NCI-H2107 (cell line): ENCODE measurements around the gene CMTM6.
"Not testable (repeated sequence)": the region's sequence is repeated elsewhere in the genome, so short reads cannot be mapped to it uniquely, and the experiment has no call there.

Experiments used
- DNase-seq: peaks from one replicate; lab custom pipeline; 2025; lab: John Stamatoyannopoulos, UW

The CMTM6 gene

DNA sequence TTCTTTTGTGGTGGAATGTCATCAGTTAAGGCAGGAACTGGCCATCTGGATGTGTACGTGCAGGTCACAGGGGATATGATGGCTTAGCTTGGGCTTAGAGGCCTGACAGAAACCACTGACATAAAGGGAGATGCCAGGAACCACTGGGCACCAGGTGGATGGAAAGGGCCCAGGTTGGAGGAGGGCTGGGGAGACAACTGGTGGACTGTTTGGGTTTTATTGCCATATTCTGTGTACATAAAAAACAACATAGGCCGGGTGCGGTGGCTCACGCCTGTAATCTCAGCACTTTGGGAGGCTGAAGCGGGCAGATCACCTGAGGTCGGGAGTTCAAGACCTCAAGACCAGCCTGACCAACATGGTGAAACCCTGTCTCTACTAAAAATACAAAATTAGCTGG lies 35.8 kb downstream of the CMTM6 start:
- DNase-seq: not testable (repeated sequence)

DNA sequence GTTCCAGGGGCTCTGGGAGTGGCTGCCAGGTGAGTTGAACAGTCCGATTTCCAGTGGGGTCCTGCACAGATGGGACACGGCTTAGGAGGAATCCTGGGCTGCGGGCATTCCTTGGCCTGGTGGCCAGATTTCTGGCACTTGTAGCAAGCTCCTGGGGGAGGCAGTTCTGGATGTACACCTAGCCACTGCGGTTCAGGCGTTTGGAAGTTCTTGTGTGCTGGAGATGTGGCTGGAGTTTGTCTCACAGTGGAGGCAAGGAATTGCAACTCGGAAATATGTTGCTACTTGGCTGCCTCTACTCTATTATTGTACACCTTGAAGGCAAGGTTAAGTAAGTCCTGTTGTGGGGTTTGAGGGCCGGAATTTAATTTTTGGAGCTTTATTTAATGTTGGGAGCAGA lies 37.9 kb downstream of the CMTM6 start:
- DNase-seq: not testable (repeated sequence)

DNA sequence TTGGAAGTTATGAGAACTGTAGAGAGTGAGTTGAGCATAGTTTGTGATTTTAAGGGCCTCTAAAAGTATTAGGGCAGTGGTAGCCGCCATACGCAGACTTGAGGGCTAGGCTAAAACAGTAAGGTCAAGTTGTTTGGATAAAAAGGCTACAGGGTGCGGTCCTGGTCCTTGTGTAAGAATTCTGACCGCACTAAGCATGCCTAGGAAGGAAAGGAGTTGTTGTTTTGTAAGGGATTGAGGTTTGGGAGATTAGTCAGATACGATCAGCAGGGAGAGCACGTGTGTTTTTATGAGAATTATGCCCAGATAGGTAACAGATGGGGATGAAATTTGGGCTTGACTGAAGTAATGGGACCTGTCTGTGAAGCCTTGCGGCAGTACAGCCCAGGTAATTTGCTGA lies 39.2 kb downstream of the CMTM6 start:
- DNase-seq: not testable (repeated sequence)

DNA sequence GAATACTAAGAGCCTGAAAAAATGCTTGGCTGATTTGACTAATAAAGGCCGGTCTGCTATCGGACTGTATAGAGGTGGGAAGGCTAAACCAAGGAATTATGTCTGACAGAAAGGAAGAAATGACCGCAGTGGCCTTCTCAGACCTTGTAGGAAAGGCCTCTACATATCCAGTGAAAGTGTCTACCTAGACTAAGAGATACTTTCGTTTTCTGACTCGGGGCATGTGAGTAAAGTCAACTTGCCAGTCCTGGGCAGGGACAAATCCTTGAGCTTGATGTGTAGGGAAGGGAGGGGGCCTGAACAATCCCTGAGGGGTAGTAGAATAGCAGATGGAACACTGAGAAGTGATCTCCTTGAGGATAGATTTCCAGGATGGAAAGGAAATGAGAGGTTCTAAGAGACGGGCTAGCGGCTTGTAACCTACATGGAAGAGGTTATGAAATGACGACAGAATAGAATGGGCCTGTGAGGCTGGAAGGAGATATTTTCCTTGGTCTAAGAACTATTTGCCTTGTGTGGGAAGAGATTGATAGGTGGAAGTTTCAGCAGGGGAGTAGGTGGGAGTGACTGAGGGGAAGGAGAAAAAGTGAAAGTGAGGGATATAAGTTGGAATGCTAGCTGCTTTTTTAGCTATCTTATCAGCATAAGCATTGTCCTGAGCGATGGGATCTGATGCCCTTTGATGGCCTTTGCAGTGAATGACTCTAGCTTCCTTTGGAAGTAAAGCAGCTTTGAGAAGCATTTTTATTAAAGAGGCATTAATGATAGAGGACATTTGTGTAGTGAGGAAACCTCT lies 40.3 kb downstream of the CMTM6 start:
- not testable (repeated sequence) for DNase-seq

DNA sequence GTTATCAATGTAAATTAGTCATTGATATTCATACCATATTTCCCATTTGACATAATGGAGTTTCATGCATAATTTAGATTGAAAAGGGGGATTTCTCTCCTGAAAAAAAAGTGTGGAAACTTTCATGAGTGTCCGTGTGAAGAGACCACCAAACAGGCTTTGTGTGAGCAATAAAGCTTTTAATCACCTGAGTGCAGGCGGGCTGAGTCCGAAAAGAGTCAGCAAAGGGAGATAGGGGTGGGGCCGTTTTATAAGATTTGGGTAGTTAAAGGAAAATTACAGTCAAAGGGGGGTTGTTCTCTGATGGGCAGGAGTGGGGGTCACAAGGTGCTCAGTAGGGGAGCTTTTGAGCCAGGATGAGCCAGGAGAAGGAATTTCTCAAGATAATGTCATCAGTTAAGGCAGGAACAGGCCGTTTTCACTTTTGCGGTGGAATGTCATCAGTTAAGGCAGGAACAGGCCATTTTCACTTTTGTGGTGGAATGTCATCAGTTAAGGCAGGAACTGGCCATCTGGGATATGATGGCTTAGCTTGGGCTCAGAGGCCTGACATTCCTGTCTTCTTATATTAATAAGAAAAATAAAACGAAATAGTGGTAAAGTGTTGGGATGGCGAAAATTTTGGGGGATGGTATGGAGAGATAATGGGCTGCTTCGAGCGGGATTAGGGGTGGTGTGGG lies 41.7 kb downstream of the CMTM6 start:
- not testable (repeated sequence) for DNase-seq

DNA sequence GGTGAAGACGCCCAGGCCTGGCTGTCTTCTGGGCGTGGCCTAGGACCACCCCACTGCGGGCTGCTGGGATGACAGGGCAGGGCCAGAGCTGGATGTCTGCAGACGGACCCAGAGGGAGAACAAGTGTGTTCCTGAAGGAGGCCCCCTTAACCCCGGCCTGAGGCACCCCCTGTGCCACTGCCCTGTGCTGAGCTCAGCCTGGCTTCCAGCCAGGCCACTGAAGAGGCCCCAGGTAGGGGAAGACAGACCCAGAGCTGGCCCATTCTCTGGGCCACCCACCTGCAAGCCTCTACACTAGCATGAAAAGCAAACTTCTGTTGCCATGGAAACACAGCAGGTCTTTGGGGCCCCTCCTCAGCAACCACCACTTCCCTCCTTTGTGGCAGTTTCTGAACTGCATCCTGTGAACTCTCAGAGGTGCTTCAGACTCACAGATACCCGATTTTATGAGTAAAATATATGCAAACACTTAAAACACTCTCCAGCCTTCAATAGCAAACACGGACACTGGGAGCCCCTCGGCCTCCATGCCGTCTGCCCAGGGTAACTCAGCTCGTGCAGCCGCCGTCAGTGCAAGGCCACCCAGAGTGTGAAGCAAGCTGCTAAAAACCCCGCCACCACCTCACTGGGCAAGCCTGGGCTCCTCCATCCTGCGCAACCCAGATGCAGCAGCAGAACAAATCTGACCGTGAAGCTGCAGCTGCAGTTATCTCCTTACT lies 42.5 kb downstream of the CMTM6 start:
- DNase-seq: no peak

DNA sequence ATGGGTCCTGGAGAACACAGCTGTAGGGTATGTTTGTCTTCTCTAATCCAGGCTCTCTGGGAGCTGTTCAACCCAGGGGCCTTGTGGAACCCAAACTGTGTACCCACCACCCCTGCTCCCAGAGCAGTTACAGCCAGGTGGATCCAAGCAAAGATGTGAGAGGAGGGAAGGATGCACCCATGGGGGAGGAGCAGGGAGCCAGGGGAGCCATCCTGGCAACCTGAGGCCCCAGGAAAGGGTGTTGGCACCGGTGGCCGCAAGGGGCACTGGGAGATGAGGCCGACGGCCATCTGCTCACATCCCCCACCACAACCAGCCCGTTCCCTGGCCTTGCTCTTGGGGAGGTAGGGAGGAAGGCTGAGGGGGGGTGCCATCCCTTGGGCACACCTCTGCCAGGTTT lies 43.2 kb downstream of the CMTM6 start:
- DNase-seq: no peak

DNA sequence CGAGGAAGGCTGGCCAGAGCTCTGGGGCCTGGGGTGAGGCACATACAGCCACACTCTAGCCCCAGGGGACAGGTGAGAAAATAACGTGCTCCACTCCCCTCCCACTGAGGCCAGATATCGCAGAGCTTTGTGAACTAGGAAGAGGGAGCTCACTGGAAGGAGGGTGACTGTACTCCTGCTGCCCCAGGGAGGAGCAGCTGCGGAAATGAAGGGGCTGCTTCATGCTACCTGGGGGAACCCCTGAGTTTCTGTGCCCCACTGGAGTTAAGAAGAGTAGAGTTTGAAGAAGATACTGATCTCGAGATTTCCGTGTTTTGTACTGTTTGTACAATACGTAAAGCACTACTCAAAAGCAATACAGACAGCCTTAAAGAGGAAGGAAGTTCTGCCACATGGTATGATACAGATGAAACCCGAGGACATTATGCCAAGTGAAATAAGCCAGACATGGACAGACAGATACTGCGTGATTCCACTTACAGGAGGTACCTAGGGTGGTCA lies 44.6 kb downstream of the CMTM6 start:
- no peak for DNase-seq

DNA sequence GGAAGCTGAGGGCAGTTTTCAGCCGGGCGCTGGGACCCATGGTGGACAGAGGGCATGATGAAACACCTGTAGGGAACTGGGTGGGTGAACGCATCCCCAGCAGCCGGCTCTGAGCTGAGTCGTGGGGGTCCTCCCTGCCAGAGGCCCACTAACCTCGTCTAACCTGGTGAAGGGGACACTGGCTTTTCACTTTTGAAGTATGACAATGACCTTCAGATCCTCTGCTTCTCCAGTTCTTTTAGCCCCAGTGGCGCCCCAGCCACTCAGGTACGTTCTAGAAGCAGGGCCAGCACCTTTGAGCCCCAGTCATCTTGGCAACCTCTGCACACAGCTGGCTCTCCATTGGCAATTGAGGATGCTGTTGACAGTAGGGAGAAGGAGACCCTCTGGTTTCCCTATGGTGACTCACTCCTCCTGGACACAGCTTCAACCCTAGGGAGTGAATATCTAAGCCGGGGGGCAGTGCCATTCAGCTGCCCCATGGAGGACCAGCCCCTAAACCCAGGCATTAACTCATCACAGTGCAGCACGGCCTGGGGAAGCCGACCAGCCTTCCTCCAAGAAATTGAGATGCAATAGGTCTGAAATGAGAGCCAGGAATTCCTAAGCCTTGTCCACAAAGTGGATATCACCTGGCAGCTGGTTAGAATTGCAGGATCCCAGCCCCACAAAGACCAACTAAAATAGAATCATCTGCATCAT lies 46.1 kb downstream of the CMTM6 start:
- DNase-seq: no peak

DNA sequence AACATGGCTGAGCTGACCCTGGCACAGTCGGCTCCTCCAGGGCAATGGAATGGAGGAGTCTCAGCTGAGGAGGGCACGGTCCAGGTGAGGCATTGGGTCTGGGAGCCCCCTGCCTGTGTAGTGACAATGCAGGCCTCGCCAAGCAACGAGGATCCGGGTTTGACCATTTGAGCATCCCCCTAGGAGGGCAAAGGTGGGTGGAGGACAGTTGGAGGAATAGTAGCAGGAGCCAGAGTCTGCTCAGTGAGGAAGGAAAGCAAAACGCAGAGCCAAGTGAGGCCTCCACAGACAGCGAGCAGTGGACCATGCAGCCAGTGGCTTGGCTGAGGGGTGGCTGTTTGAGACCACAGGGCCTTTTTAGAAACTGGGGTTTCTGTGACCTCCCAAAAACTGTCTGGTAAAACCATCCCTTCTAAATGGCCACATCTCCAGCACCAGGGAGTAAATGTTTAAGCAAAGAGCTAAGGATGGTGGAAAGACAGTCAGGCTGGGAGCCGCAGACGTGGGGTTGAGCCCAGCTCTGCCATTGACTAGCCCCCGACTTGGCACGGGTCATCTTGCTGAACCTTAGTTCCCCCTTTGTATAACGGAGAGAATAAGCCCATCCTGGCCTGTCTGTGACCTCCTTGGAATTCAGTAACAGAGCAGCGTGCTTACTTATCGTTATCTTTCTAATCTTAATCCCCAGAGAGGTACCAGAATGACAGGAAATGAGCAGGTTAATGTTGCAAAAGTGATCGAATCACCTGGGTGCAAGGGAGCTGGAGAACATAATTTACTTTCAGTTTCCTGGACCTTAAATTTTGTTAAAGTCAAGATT lies 46.8 kb downstream of the CMTM6 start:
- no peak for DNase-seq

DNA sequence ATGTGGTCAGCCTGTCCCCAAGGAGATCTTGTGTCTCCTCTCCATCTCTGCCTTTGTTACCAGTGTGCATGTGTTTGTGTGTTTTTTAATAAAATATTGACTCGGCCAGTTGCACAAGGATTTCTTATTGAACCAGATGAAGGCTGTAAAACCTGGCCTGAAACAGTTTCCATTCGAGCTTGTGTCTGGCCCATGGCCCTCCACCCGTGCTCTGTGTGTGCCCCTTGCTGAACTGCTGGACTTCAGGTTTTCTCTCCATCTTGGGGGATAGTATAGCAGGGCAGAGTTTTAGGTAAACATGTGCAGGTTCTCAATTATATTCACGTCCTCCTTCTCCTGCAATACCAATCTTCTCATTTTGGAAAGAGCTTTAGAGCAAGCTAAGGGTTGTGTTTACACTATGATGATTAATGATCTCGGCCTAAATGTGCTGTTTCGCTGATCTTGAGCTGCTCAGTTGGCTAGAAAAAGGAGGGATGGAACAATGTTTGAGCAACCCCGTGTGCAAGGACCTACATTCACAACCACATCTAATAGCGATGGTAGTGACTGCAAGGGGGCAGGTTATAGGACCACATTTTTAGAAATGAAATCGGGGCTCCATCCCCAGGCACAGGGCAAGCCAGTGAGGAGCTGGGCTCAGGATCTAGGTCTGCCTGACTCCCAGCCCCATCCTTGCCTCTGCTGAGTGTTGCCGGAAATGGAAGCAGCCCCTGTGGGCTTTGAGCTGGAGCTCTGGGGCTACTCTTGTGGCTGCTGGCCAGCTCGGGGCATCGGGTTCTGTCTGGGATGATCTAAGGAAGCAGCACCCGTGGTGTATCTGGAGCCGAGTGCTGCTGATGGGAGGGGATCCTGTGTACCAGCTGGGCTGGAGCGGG lies 47.7 kb downstream of the CMTM6 start:
- DNase-seq: no peak

DNA sequence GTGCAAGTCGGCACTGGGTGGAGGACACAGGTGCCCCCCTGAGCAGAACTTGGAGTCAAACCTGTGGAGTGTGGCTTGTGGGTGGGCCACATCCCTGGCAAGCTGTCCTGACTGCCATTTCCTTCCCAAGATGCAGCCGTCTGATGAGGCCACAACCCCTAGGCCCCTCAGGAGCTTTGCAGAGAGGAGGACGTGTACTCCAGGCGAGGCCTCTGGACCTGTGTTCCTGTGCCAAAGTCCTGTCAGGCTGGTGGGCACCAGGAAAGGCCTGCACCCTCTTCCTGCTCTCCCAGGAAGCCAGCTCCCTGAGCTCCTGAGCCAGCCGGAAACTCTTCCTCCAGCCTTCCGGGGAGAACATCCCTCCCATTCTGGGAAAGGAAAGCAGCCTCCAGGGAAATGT lies 48.5 kb downstream of the CMTM6 start:
- no peak for DNase-seq

DNA sequence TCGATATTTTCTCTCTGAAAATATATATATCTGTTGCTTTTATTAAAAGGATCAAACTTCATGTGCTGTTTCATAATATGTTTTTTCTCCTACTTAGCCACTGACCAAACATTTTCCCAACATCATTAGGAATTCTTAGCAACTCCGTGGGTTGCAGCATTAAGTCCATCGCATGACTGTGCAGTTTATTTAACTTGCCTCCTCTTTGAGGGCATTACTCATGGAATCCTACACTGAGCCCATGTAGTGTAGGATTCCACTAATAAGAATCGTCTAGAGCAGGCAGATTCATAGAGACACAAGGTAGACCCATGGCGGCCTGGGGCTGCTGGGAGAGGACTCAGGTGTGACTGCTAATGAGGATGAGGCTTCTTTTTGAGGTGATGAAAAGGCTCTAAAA lies 49.3 kb downstream of the CMTM6 start:
- no peak for DNase-seq

DNA sequence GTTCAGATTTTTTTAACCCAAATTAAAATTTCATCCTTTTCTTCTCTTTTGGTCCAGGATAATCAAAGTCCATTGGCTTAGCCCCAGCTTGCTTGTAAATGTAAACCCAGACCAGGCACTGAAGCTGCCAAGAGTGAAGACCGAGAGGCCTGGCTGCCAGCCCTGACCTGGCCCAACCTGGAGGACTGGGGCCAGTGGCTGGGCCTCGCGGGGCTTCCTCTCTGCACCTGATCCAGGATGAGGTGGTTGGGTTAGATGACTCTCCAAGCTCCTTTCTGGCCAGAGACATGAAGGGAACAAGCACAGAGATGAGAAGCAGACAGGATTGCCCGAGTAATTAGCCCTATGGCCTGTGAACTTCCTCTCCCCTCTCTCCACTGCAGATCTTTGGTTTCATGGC lies 50.6 kb downstream of the CMTM6 start:
- no peak for DNase-seq

DNA sequence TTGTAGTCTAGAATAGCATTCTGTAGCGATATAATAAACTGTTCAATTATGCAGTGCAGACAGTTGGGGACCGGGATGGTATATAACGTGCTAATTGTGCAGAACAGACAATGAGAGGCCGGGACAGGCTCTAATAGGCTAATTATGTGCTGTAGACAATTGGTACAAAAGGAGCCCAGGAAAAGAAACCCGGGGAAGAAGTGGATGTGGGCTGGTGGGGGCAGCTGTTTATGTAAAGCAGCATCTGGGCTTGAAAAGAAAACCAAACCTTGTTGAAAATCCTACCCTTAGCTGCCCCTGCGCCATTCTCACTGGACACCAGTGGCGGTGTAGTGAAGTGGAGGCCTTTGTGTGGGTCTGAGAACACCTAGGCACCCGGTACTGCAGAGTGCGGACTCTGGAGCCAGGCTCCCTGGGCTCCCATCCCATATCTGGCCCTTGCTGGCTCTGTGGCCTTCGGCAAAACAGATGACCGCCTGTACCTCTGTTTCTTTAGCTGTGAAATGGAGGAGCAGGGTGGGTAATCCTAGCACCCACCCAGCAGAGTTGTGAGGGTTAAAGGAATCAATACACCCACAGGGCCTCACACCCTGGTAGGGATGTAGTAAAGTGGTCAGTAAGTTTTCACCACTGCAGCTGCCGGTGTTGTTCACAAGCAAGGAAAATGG lies 51.5 kb downstream of the CMTM6 start:
- no peak for DNase-seq

DNA sequence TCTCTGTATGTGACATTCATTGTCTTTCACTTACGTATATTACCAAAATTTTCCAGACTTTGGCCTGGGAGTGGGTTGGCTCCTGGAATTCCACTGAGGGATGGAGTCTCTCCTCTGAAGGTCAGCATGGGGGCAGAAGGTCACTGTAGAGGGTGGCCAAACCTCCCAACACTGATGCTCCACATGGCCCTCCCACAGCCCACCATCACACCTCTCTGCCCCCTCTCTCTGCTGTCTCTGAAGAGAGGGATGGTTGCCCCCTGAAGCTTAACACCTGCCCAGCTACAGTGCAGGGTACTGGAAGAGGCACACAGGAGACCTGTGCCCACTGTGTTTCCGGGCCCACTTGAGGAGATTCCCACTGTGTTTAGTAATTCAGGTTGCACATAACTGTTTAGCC lies 52.2 kb downstream of the CMTM6 start:
- DNase-seq: no peak

DNA sequence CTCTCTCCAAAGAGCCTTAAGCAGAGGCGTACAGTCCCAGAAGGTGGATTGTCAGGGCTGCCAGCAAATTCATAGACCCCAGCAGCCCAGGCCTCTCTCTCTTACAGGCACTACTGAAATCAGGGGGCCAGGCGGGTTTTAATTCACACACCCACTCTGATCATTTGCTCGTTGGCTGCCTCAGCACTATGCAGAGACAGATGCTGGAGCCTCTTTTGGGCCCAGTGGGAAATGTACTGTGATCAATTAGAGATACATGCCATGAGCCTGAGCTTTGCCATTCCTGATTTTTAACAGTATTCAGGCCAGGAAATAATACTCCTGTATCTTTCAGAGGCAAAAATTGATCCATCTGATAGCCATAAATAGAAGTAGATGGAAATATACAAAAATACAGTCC lies 53.0 kb downstream of the CMTM6 start:
- no peak for DNase-seq

DNA sequence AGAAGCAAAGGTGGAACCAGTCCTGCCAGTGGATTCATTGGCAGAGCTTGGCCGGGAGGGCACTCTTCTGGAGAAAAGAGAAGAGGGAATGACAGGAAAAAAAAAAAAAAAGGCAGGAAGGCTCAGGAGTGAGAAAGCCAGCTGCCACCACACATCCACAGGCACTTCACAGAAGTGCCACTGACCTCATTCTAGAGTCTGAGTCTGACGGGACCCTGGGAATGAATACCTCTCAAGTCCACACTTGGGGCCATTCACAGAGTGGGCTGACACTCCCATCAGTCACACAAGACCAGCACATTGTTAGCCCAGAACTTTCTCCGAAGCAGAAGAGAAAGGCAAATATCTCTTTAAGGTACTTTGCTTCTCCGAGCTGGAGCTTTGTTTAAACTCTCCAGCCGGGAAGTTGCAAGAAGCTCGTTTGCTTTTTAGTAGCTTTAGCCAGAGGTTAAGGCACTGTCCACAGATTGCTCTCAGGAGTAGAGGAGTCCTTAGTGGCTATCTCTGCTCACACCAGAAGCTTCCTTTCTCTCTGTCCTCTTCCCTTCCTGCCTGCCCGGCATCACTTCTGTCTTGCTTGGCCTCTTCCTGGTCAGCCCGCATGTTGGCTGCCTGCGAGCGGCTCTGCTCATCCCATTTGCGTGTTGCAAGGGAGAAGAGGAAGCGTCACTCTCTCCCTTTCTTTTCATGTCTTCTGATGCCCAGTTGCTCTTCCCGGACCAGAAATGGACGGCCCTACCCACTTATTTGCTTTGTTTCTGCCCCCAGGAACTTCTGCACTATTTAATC lies 53.8 kb downstream of the CMTM6 start:
- no peak for DNase-seq

DNA sequence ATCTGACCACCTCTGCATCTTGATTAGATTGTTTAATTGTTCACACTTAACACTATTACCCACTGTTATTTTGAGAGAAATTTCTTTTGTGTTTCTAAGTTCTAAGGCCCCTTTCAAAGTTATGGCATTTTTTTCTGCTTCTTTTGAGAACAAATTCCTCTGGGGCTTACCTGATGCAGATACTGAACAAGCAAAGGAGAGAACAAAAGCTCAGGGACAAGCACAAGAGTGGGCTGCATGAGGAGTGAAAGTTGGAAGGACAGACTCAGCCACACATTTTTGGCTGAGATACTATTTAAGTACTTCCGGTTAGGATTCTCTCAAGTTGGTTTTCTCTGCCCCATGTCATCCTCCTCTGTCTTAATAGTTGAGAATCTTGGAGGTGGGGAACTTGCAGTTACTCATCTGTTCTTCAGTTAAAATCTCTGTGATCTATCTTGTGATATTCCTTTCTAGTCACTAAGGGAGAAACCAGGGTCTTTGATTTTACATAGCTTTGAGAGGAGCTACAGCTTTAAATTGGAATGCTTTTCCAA lies 54.7 kb downstream of the CMTM6 start:
- DNase-seq: no peak
